GM12875 (cell line): ENCODE results near the gene PRKCD.

Source experiments
- H3K4me3 ChIP-seq: one replicate; pipeline ENCODE4 v1.5.1; 2011; ENCODE audit warnings: low read depth, low read length, control low read depth
- TF ChIP-seq, protein P1 (sequence below): IDR thresholded peaks from 2 replicates; pipeline ENCODE4 v1.5.1; 2011; ENCODE audit warnings: low read depth, mild to moderate bottlenecking, control low read depth, inconsistent platforms, low read length, moderate library complexity, borderline replicate concordance; ENCODE audit not compliant: insufficient read depth

The PRKCD gene

DNA sequence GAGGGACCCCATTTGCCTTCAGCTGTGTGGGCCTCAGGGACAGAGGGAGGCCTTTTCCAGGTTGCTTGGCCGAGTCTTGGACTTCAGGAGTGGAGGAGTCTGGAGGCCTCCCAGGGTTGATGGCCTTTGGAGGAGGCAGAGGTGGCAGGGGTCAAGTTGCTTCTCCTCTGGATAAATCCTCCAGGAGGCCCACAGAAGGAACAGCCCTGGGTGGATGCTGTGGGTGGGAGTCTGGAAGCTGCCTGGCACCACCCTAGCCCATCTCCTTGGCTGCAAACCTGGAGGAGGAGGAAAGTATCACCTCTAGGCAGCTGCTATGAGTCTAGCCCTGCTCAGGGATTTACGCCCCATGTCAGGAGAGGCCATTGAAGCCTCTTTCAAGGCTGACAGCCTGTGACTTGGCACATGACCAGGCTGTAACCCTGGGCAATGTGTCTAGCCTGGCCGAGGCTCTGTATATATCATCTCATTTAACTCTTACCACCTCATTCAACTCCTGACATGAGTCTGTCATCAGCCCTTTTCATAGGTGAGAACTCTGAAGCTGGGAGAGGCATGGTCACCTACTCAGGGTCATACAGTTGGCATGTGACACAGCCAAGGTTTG is 2.9 kb upstream of the PRKCD start:
- TF ChIP-seq, protein P1, sequence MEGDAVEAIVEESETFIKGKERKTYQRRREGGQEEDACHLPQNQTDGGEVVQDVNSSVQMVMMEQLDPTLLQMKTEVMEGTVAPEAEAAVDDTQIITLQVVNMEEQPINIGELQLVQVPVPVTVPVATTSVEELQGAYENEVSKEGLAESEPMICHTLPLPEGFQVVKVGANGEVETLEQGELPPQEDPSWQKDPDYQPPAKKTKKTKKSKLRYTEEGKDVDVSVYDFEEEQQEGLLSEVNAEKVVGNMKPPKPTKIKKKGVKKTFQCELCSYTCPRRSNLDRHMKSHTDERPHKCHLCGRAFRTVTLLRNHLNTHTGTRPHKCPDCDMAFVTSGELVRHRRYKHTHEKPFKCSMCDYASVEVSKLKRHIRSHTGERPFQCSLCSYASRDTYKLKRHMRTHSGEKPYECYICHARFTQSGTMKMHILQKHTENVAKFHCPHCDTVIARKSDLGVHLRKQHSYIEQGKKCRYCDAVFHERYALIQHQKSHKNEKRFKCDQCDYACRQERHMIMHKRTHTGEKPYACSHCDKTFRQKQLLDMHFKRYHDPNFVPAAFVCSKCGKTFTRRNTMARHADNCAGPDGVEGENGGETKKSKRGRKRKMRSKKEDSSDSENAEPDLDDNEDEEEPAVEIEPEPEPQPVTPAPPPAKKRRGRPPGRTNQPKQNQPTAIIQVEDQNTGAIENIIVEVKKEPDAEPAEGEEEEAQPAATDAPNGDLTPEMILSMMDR = no peak
- no peak overlapping the region for H3K4me3 ChIP-seq

DNA sequence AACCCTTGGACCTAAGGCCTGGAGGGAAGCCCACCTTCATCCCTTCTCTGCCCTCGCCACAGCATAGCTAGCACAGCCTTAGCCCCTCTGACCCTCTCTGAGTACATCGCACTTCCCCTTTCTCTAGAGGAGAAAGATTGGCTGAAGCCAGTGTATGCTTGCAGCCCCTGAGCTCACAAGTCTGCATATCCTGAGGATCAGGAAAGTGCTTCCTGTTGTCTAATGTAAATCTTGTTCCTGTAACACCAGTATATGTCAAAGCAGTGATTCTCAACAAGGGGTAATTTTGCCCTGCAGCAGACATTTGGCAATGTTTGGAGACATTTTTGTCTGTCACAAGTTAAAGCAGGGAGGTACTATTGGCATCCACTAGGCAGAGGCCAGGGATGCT is 2.2 kb upstream of the PRKCD start:
- H3K4me3 ChIP-seq = no peak overlapping the region
- TF ChIP-seq, protein P1 = no peak

DNA sequence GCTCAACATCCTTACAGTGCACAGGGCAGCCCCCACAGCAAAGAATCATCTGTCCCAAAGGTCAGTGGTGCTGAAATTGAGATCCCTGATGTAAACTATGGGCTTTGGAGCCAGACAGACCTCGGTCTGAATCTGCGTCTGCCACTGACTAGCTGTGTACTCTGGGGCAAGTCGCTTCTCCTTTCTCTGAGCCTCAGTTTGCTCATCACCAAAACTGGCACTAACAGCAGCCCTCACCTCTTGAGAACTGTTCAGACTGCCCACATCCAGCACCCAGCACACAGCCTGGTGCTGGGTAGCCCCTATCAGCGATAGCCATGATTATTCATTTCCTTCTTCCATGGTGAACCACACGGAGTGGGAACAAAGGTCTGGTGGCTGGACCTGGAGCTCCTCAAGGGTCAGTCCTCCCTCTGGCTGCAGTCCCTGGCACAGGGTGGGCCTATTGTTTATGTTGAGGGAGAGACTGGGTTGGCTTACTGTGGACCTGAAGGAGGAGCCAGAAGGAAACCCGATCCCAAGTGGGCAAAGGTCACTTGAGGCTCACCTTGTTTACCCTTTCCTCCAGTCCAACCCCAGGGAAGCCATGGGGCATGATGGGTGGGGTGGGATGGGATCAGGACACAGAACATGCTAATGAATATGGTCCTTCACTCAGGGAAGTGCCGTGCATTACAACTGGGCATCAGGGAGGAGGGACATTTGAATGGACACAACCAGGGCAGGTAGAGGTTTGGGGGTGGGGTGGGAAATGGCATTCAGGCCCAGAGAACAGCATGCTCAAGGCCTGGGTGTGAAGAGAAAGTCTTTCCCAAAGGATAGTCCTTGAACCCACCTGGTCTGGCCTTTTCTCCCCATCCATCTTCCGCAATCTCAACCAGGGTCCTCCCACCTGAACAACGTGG is 1.6 kb upstream of the PRKCD start:
- H3K4me3 ChIP-seq = no peak overlapping the region

DNA sequence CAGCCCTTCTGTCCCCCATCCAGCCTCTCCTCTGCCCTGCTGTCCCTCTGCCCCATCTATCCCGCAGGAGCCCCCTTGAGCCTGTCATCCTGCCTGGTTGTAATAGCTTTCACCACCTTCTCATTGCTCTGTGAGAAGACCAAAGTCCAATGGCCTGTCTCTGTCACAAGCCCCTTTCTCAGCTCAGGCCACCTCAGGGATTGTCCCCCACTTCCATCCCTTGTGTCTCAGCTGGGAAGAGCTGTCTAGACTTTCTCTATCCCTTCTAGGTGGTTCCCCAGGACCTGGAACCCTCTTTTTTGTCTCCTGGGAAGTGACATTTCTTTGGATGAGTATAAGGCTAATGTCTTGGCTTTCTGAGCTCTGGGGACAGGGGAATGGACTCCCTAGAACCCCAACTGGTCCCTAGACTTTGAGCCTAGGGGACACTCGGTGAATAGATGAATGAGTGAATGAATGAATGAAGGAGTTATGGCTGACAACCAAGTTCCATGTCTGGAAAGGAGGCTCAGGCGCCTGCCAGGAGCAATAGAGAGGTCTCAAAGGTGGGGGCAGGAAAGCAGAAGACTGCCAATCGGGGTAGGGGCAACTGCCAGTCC is 849 bp upstream of the PRKCD start:
- H3K4me3 ChIP-seq = peak overlapping the region; percentile 94
- TF ChIP-seq, protein P1 = no peak

More for the DNA sequence above, 1.6 kb upstream of the PRKCD start:
- TF ChIP-seq, protein P1 = no peak

DNA sequence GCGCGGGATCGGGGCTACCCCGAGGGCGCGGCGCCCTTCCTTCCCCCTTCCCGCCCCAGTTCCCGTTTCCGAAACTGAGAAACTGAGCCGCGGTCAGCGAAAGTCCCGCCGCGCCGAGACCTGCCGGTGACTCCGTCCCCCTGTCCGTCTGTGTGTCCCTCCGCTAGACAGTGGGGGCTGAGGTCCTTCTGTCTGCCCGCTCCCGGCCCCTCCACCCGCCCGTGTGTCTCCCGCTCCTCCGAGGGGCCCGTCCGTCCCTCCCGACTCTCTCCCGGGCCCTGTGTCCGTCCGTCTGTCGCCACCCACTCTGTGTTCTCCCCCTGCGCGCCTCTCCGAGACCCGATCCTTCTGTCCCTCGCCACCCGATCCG is 426 bp downstream of the PRKCD start:
- TF ChIP-seq, protein P1 = no peak
- peak overlapping the region; percentile 94 for H3K4me3 ChIP-seq

DNA sequence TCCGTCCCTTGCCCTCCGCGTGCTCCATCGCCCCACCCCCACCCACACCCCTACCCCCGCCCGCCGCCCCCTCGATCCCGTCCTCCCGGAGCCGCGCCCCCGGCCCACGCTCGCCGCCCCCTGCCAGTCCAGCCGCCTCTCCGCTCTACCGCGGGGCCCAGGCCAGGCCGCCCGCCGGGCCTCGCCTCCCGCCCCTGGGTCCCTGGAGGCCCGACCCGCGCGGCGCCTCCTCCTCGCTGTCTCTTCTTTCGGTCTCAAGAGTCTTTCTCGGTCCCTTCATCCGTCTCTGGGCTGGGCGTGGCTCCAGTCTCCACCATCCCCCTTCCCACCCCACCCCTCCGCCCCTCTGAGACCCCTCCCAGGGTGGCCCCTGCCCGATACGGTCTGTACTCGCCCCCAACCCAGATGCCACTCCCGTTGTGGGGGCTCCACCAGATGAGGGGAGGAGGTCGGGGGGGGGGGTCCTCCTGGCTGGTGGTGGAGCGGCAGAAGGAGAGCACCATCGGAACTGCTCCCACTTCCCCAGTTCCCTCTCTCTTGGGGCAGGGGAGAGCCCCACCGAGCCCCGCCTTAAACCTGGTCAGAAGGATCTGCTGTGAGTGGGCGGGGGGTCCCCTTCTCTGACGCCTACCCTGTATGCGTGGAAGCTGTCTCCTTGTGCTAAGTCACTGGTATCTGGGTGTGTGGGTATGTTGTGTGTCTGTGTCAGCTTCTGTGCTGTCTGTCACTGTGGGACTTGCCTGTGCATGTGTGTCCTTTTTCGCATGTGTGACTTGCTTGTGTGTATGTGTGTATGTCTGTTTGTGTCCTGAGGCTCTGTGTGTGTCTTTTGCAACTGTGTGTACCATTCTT is 1.0 kb downstream of the PRKCD start:
- TF ChIP-seq, protein P1 = no peak

More for the DNA sequence above, 1.0 kb downstream of the PRKCD start:
- peak overlapping the region; percentile 94 for H3K4me3 ChIP-seq
